HG03378 (cell line): ENCODE results near the gene SGCA.

Experiments
- ATAC-seq: cut with Tn5 transposase; IDR thresholded peaks from one replicate; pipeline ENCODE4 v1.9.1; 2021; ENCODE audit warnings: mild to moderate bottlenecking, moderate library complexity; ENCODE audit not compliant: unreplicated experiment

The SGCA gene

GRCh38 chr17:50134206-50135110 lies 31.3 kb upstream of the SGCA start:
- ATAC-seq: no peak

- ATAC-seq: no peak
These were observed 30.3 kb upstream of the SGCA start for GRCh38 chr17:50135316-50136095.

DNA sequence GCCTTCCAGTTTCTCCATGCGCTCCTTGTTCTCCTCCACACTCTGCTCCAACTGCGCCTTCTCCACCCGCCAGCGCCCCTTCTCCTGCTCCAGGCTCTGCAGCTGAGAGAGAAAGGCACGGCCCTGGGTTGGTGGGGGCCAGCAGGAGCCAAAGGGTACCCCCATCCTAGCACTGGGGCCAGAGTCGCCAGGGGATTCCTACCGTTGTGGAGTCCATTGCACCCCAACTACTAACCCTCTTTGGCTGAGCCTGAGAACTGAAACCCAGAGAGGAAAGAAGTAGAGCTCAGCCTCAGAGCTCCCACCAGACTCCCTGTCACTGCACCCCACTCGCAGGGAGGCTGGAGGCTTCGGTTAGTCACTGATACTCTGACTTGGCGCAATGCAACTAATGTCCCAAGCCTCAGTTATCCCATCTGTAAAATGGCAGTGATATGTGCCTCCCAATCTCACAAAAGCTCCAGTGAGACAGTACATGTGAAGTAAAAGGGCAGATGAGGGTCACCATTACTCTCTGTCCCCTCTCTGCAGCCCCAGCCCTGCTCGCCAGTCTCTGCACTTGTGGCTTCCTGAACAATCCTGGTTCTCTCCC lies 29.6 kb upstream of the SGCA start:
- ATAC-seq: no peak

DNA sequence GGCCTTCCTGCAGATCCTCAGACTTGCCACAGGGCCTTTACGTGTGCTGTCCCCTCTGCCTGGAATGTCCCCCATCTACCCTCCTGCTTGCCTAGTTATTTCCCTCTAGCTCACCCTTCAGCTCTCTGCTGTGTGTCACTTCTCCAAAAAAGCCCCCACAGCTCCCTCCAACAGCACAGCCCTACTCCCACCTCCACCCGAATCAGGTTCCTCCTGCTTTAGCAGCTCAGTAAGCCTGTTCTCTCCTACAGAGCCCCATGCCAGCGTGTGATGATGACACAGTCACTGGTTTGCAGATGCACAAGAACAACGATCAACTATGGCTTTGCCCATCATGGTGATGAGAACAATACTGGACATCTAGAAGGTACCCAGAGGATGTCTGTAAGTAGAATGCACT lies 28.8 kb upstream of the SGCA start:
- ATAC-seq: no peak

- no peak for ATAC-seq
These were observed 26.5 kb upstream of the SGCA start for GRCh38 chr17:50139185-50139783.

GRCh38 chr17:50139950-50140885 lies 25.6 kb upstream of the SGCA start:
- ATAC-seq: no peak

DNA sequence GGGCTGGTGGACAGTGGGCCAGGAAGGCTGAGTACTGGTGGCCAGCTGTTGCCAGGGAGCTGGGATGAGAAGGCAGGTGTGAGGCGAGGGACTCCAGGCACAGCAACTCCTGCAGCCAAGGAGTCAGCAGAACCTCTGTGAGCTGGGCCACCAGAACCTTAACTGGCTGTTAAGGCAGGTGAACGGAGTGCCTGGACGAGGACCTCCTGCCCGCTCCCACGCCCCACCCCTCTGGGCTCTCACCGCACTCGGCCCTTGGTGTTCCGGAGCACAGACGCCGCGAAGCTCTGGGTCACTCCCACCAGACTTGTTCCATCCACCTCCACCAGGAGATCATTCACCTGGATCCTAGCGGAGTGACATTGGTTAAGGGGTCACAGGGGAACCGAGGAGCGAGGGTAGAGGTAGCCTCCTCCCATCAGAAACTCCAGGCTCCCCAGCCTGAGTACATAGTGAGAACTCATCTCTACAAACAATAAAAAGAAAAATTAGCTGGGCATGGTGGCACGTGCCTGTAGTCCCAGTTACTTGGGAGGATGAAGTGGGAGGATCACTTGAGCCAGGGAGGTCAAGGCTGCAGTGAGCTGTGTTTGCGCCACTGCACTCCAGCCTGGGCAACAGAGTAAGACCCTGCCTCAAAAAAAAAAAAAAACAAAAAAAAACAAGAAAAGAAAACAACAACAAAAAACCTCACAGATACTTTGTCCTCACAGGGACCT lies 24.6 kb upstream of the SGCA start:
- no peak for ATAC-seq

- no peak for ATAC-seq
These were observed 24.1 kb upstream of the SGCA start for GRCh38 chr17:50141745-50142110.

- ATAC-seq: no peak
These were observed 22.2 kb upstream of the SGCA start for GRCh38 chr17:50143461-50144176.

- ATAC-seq: no peak
These were observed 21.4 kb upstream of the SGCA start for GRCh38 chr17:50144355-50144754.

- ATAC-seq: no peak
These were observed 20.8 kb upstream of the SGCA start for GRCh38 chr17:50144845-50145531.

DNA sequence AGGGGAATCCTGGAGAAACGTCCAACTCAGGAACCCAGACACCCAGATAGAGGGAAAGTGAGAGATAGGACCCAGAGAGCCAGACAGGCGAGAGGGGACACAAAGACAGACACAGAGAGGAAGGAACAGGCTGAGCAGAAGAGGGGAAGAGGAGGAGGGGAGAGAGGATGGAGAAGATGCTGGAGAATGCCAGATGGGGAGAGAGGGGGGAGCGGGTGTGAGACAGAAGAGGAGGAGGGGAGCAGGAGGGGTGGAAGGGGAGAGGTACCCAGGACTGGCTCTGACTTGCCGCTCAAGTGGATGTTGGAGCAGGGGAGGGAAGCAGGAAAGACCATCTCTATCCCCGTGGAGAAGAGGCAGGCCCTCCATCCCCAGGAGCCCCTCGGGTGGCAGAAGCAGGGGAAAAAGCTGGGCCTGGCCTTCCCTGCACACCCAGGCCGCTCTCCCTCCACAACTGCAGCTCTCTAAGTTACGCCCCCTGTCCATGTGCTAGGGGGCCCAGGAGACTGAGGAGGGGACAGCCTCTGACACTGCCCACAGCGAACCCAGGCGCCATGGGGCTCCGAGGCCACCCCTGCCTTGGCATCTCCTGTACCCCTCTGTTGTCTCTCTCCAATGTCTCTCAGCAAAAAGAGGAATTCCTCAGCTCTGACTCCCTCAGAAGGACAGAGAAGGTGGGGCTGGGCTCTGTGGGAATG lies 20.1 kb upstream of the SGCA start:
- no peak for ATAC-seq

GRCh38 chr17:50146230-50146926 lies 19.4 kb upstream of the SGCA start:
- ATAC-seq: no peak

DNA sequence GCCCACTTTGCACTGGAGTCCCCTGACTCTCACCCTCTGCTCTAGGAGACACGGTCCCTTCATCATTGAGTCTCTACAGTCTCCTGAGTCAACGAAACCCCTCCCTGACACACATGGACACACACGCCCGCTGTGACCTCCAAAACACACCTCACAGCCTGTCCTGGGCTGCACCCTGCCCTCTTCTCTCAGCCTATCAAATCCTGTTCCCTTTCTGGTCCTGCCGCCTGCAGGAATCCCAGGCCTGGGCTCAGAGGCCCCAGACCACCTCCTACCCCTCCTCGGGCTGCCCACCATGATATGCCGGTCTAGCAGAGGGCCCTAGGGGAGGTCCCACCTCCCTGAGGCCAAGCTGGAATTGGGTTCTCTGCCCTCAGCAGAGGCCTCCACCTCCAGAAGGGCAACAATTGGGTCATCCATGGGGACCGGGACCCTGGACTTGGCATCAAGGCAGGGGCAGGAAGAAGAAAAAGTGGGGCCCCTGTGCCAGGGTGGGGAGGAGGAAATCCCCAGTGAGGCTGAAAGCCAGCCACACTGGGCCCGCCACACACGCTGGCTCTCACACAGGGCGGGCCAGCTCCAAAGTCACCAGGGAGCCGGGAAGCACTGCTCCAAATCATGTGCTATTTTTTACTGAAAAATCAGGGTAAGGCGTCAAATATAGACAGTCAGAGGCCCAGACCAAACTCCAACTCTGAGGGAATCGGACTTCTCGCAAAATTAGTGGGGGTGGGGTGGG lies 18.7 kb upstream of the SGCA start:
- ATAC-seq: no peak

DNA sequence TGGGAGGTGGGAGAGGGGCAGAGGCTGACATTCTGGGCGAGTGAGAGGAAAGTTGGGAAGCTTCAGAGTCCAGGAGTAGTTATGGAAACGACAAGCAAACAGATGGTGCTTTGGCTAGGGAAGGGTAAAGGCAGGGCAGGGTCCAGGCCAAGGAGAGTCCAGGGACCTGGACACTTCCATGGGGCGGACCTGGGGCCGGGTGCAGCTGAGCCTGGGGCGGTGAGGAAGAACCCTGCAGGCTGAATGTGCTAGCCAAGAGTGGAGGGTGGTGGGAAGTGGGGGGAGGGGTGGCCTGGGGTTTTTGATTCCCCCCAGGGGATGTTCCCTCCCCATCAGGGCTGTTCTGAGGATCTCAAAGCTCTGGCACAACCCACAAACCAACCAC lies 18.0 kb upstream of the SGCA start:
- no peak for ATAC-seq

DNA sequence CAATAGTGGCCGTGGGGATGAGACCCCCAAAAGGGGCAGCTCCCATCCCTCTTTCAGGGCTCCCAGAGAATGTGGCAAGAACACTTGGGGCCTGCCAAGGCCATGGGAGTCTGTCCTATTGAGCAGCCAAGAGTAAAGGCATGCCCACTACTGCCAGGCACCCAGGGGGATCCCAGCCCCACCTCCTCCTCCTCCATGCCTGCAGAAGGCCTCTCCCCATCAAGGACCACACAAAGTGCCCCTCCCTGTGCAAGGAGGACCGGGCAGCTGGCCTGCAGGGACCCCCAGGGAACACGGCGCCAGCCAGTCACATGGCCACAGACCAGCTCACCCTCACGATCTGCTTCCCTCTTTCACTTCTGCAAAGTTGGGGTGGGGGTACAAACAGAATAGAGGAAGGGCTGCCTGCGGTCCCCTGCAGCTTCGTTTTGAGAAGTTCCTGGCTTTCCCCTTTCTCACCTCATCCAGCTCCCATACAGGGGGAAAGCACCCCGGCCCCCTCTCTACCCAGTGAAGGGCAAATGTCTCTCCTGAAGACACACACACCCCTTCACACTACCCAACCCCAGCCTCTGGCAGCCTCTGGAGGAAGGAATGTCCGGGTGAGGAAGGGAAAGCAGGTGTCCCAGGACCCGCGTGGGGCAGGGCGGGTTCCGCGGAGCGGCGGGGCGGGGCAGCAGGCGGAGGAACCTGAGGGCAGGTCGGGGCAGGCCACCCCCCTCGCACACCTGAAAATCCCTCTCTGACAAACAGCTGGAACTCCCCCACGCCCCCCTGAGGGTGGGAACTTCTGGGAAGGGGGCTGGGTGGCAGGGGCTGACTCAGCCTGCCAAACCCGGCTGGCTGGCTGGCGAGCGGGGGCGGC lies 17.3 kb upstream of the SGCA start:
- ATAC-seq: peak; percentile 43
